ENCODE measurements around the gene VAPA. TPM values are rescaled to one million over a fixed set of nuclear protein-coding genes. Genes with fewer than 3 reads are reported as not detected.

The VAPA gene
- total RNA-seq, 1 experiment from 2014 or later: 138 TPM

- no peak for DNase-seq
- H4K20me1 ChIP-seq (ENCODE audit: insufficient read depth, low read depth, low read length): no peaks in the 10 kb centered on the region
- H2AFZ ChIP-seq (ENCODE audit: low read length): no peak overlapping the region
- no peaks in the 10 kb centered on the region for H3K9me2 ChIP-seq (replicated peaks; ENCODE audit: insufficient read depth, low read length)
- no peaks in the 10 kb centered on the region for H3K4me1 ChIP-seq (ENCODE audit: low read length)
- no peak overlapping the region for H3K4me3 ChIP-seq (ENCODE audit: low read length)
- H3K4me2 ChIP-seq (ENCODE audit: low read depth, low read length, poor library complexity, severe bottlenecking): no peak overlapping the region
- H3K9me3 ChIP-seq (ENCODE audit: low read length): no peaks in the 10 kb centered on the region
- H3K27me3 ChIP-seq (ENCODE audit: low read length): no peaks in the 10 kb centered on the region
- no peaks in the 10 kb centered on the region for H3K36me3 ChIP-seq (ENCODE audit: insufficient read depth, low read length)
- H3K27ac ChIP-seq (ENCODE audit: low read length): no peak overlapping the region
- no peak overlapping the region for H3K9ac ChIP-seq (ENCODE audit: low read length)
- H3K79me2 ChIP-seq (ENCODE audit: low read length): no peaks in the 10 kb centered on the region
These were observed 42.5 kb upstream of the VAPA start for GRCh38 chr18:9871244-9871746.

DNA sequence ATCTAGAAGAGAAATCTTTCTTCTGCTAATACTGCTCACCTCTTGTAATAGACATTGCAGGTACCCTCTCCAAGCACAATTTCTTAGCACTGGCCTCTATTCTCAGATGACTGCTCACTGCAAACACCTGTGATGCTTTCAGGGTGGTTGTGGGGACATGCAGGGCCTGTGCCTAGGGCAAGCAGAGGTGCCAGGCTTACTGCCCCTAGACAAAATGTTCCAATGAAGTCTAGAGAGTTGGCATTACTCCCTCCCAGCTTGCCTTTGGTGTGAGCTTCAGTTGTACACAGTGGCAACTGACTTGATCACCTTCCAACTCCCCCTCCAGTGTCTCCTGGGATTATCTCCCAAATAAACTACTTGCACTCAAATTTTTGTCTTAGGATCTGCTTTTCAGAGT lies 41.0 kb upstream of the VAPA start:
- H3K9me2 ChIP-seq (replicated peaks; ENCODE audit: insufficient read depth, low read length): no peaks in the 10 kb centered on the region
- H2AFZ ChIP-seq (ENCODE audit: low read length): no peak overlapping the region
- H3K27me3 ChIP-seq (ENCODE audit: low read length): no peaks in the 10 kb centered on the region
- no peak overlapping the region for H3K4me3 ChIP-seq (ENCODE audit: low read length)
- DNase-seq: no peak
- H3K4me1 ChIP-seq (ENCODE audit: low read length): no peaks in the 10 kb centered on the region
- no peaks in the 10 kb centered on the region for H3K36me3 ChIP-seq (ENCODE audit: insufficient read depth, low read length)
- H3K9me3 ChIP-seq (ENCODE audit: low read length): no peaks in the 10 kb centered on the region
- H3K9ac ChIP-seq (ENCODE audit: low read length): no peak overlapping the region
- no peak overlapping the region for H3K27ac ChIP-seq (ENCODE audit: low read length)
- H3K79me2 ChIP-seq (ENCODE audit: low read length): no peaks in the 10 kb centered on the region
- H3K4me2 ChIP-seq (ENCODE audit: low read depth, low read length, poor library complexity, severe bottlenecking): no peak overlapping the region
- H4K20me1 ChIP-seq (ENCODE audit: insufficient read depth, low read depth, low read length): no peaks in the 10 kb centered on the region

DNA sequence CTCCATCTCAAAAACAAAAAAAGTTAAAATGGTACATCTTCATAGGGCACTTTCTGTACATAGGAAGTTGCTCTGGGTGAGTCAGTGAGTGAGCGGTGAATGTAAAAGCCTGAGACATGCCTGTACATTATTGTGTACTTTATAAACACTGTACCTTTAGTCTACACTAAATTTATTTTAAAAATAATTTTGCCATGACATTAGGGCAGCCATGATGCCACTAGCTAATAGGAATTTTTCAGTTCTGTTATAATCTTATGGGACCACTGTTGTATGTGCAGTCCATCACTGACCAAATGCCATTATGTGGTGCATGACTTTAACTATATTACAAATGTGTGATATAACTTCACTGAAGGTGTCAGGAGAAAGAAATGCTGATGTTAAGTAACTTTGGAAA lies 39.1 kb upstream of the VAPA start:
- H3K9me3 ChIP-seq (ENCODE audit: low read length): no peaks in the 10 kb centered on the region
- no peaks in the 10 kb centered on the region for H3K36me3 ChIP-seq (ENCODE audit: insufficient read depth, low read length)
- no peaks in the 10 kb centered on the region for H3K79me2 ChIP-seq (ENCODE audit: low read length)
- no peaks in the 10 kb centered on the region for H3K4me1 ChIP-seq (ENCODE audit: low read length)
- no peaks in the 10 kb centered on the region for H4K20me1 ChIP-seq (ENCODE audit: insufficient read depth, low read depth, low read length)
- no peaks in the 10 kb centered on the region for H3K27me3 ChIP-seq (ENCODE audit: low read length)
- no peak overlapping the region for H3K4me3 ChIP-seq (ENCODE audit: low read length)
- no peaks in the 10 kb centered on the region for H3K9me2 ChIP-seq (replicated peaks; ENCODE audit: insufficient read depth, low read length)
- H3K4me2 ChIP-seq (ENCODE audit: low read depth, low read length, poor library complexity, severe bottlenecking): no peak overlapping the region
- H2AFZ ChIP-seq (ENCODE audit: low read length): no peak overlapping the region
- DNase-seq: no peak
- no peak overlapping the region for H3K9ac ChIP-seq (ENCODE audit: low read length)
- no peak overlapping the region for H3K27ac ChIP-seq (ENCODE audit: low read length)

GRCh38 chr18:9876212-9876866 lies 37.5 kb upstream of the VAPA start:
- H3K9me3 ChIP-seq (ENCODE audit: low read length): no peaks in the 10 kb centered on the region
- no peaks in the 10 kb centered on the region for H3K79me2 ChIP-seq (ENCODE audit: low read length)
- H3K27ac ChIP-seq (ENCODE audit: low read length): no peak overlapping the region
- no peak overlapping the region for H3K4me2 ChIP-seq (ENCODE audit: low read depth, low read length, poor library complexity, severe bottlenecking)
- H3K4me1 ChIP-seq (ENCODE audit: low read length): no peaks in the 10 kb centered on the region
- no peaks in the 10 kb centered on the region for H4K20me1 ChIP-seq (ENCODE audit: insufficient read depth, low read depth, low read length)
- H3K9ac ChIP-seq (ENCODE audit: low read length): no peak overlapping the region
- H3K4me3 ChIP-seq (ENCODE audit: low read length): no peak overlapping the region
- no peak for DNase-seq
- H3K27me3 ChIP-seq (ENCODE audit: low read length): no peaks in the 10 kb centered on the region
- H3K36me3 ChIP-seq (ENCODE audit: insufficient read depth, low read length): no peaks in the 10 kb centered on the region
- no peak overlapping the region for H2AFZ ChIP-seq (ENCODE audit: low read length)
- H3K9me2 ChIP-seq (replicated peaks; ENCODE audit: insufficient read depth, low read length): no peaks in the 10 kb centered on the region

DNA sequence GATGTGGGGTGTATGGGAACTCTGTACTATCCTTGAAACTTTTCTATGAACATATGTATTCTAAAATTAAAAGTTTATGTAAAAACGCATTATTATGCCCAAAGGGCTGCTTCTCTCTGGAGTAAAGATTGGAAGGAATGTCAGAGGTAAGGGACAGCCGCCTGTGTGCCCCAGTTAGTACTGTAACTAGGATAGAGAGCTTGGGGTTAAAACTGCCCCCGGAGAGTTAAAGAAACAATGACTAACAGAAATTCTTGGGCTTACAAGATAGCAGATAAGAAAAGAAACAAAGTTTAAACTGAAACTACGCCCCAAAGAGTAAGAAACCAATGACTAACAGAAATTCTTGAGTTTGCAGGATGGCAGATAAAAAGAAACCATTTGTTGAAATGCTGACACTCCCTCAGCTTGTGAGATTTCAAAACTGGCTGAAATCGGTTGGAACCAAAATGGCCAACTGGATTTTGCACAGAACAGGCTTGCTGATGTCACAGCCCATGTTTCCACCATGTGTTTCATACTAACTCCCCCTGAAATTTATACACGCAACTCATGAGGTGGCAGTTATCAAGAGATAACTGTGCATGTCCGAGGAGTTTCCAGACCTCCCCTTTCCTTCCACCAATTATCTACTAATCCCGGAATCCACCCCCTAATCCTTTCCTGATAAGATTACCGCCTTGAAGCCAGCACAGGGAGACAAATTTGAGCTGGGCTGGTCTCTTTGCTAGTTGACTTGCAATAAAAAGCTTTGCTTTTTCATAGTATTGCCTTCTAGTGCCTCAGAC lies 36.8 kb upstream of the VAPA start:
- H3K9ac ChIP-seq (ENCODE audit: low read length): no peak overlapping the region
- H3K27ac ChIP-seq (ENCODE audit: low read length): no peak overlapping the region
- no peaks in the 10 kb centered on the region for H3K9me3 ChIP-seq (ENCODE audit: low read length)
- no peaks in the 10 kb centered on the region for H4K20me1 ChIP-seq (ENCODE audit: insufficient read depth, low read depth, low read length)
- H3K36me3 ChIP-seq (ENCODE audit: insufficient read depth, low read length): no peaks in the 10 kb centered on the region
- H3K4me1 ChIP-seq (ENCODE audit: low read length): no peaks in the 10 kb centered on the region
- no peaks in the 10 kb centered on the region for H3K79me2 ChIP-seq (ENCODE audit: low read length)
- no peaks in the 10 kb centered on the region for H3K9me2 ChIP-seq (replicated peaks; ENCODE audit: insufficient read depth, low read length)
- no peaks in the 10 kb centered on the region for H3K27me3 ChIP-seq (ENCODE audit: low read length)
- no peak overlapping the region for H2AFZ ChIP-seq (ENCODE audit: low read length)
- no peak overlapping the region for H3K4me2 ChIP-seq (ENCODE audit: low read depth, low read length, poor library complexity, severe bottlenecking)
- DNase-seq: no peak
- H3K4me3 ChIP-seq (ENCODE audit: low read length): no peak overlapping the region

DNA sequence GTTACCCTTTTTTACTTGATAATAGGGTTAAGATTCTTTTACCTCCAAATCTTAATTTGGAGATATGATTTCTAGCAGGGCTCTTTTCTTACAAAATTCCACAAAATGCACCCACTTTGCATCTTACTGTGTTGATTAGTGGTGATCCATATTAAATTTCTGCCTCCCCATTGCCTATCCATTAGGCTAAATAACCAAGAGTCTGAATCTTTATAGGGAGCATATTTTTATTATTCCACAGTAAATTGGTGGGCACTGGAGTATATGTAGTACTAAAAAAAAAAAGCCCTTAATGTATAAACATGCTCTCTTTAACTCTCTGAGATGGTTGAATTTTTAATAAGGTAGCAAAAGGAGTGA lies 36.2 kb upstream of the VAPA start:
- Histone ChIP-seq H3K9ac (ENCODE audit: low read length) (no peak overlapping the region), H3K9me3 (ENCODE audit: low read length) (no peaks in the 10 kb centered on the region), H3K27me3 (ENCODE audit: low read length) (no peaks in the 10 kb centered on the region), H3K79me2 (ENCODE audit: low read length) (no peaks in the 10 kb centered on the region), H3K36me3 (ENCODE audit: insufficient read depth, low read length) (no peaks in the 10 kb centered on the region), H2AFZ (ENCODE audit: low read length) (no peak overlapping the region), H3K9me2 (replicated peaks; ENCODE audit: insufficient read depth, low read length) (no peaks in the 10 kb centered on the region), H4K20me1 (ENCODE audit: insufficient read depth, low read depth, low read length) (no peaks in the 10 kb centered on the region), H3K4me1 (ENCODE audit: low read length) (no peaks in the 10 kb centered on the region), H3K4me2 (ENCODE audit: low read depth, low read length, poor library complexity, severe bottlenecking) (no peak overlapping the region), H3K4me3 (ENCODE audit: low read length) (no peak overlapping the region), H3K27ac (ENCODE audit: low read length) (no peak overlapping the region)
- DNase-seq: no peak

GRCh38 chr18:9878095-9878494 lies 35.7 kb upstream of the VAPA start:
- no peaks in the 10 kb centered on the region for H3K36me3 ChIP-seq (ENCODE audit: insufficient read depth, low read length)
- no peaks in the 10 kb centered on the region for H3K27me3 ChIP-seq (ENCODE audit: low read length)
- no peak overlapping the region for H3K4me3 ChIP-seq (ENCODE audit: low read length)
- no peak overlapping the region for H3K9ac ChIP-seq (ENCODE audit: low read length)
- no peaks in the 10 kb centered on the region for H3K9me3 ChIP-seq (ENCODE audit: low read length)
- no peaks in the 10 kb centered on the region for H4K20me1 ChIP-seq (ENCODE audit: insufficient read depth, low read depth, low read length)
- H3K4me2 ChIP-seq (ENCODE audit: low read depth, low read length, poor library complexity, severe bottlenecking): no peak overlapping the region
- no peak overlapping the region for H2AFZ ChIP-seq (ENCODE audit: low read length)
- DNase-seq: no peak
- H3K9me2 ChIP-seq (replicated peaks; ENCODE audit: insufficient read depth, low read length): no peaks in the 10 kb centered on the region
- H3K79me2 ChIP-seq (ENCODE audit: low read length): no peaks in the 10 kb centered on the region
- H3K27ac ChIP-seq (ENCODE audit: low read length): no peak overlapping the region
- no peaks in the 10 kb centered on the region for H3K4me1 ChIP-seq (ENCODE audit: low read length)

DNA sequence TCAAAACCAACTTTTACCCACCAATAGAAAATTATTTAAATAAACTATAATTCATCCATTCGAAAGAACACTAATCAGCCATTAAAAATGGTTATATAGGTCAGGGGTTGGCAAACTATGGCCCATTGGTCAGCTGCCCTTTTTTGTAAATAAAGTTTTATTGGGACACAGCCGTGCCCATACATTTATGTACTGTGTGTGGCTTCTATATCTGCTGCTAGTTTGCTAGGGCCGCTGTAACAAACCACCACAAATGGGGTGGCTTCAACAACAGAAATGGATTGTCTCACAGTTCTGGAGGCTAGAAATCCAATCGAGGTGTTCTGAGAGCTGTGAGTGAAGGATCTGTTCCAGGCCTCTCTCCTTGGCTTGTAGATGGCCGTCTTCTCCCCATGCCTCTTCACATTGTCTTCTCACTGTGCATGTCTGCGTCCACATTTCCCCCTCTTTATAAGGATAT lies 35.0 kb upstream of the VAPA start:
- H3K79me2 ChIP-seq (ENCODE audit: low read length): no peaks in the 10 kb centered on the region
- H3K9me3 ChIP-seq (ENCODE audit: low read length): no peaks in the 10 kb centered on the region
- DNase-seq: no peak
- H3K27me3 ChIP-seq (ENCODE audit: low read length): no peaks in the 10 kb centered on the region
- no peaks in the 10 kb centered on the region for H3K36me3 ChIP-seq (ENCODE audit: insufficient read depth, low read length)
- no peaks in the 10 kb centered on the region for H3K9me2 ChIP-seq (replicated peaks; ENCODE audit: insufficient read depth, low read length)
- H3K9ac ChIP-seq (ENCODE audit: low read length): no peak overlapping the region
- H3K4me2 ChIP-seq (ENCODE audit: low read depth, low read length, poor library complexity, severe bottlenecking): no peak overlapping the region
- no peak overlapping the region for H2AFZ ChIP-seq (ENCODE audit: low read length)
- no peak overlapping the region for H3K27ac ChIP-seq (ENCODE audit: low read length)
- no peak overlapping the region for H3K4me3 ChIP-seq (ENCODE audit: low read length)
- H3K4me1 ChIP-seq (ENCODE audit: low read length): no peaks in the 10 kb centered on the region
- H4K20me1 ChIP-seq (ENCODE audit: insufficient read depth, low read depth, low read length): no peaks in the 10 kb centered on the region
